Activated naive CD4-positive, alpha-beta T cell treated with anti-CD3 and anti-CD28 coated beads, Interleukin-2, amount 50 U/mL, for 24 hours (primary cell): ENCODE results near the gene ARHGEF9.
"Not testable (repeated sequence)": the region's sequence is repeated elsewhere in the genome, so short reads cannot be mapped to it uniquely, and the experiment has no call there.

Experiments used
- H3K27ac Mint-ChIP-seq: one replicate; pipeline ENCODE4 v1.8.0; 2021; ENCODE audit warnings: mild to moderate bottlenecking, mixed read lengths
- H3K27me3 Mint-ChIP-seq: one replicate; pipeline ENCODE4 v1.8.0; 2021; ENCODE audit warnings: mixed read lengths
- H3K36me3 Mint-ChIP-seq: one replicate; pipeline ENCODE4 v1.8.0; 2021; ENCODE audit warnings: mixed read lengths
- H3K4me1 Mint-ChIP-seq: one replicate; pipeline ENCODE4 v1.8.0; 2021; ENCODE audit warnings: mixed read lengths
- H3K4me3 Mint-ChIP-seq: one replicate; pipeline ENCODE4 v1.8.0; 2021; ENCODE audit warnings: mild to moderate bottlenecking, mixed read lengths
- H3K9me3 Mint-ChIP-seq: one replicate; pipeline ENCODE4 v1.8.0; 2021; ENCODE audit warnings: mixed read lengths

Gene ARHGEF9

DNA sequence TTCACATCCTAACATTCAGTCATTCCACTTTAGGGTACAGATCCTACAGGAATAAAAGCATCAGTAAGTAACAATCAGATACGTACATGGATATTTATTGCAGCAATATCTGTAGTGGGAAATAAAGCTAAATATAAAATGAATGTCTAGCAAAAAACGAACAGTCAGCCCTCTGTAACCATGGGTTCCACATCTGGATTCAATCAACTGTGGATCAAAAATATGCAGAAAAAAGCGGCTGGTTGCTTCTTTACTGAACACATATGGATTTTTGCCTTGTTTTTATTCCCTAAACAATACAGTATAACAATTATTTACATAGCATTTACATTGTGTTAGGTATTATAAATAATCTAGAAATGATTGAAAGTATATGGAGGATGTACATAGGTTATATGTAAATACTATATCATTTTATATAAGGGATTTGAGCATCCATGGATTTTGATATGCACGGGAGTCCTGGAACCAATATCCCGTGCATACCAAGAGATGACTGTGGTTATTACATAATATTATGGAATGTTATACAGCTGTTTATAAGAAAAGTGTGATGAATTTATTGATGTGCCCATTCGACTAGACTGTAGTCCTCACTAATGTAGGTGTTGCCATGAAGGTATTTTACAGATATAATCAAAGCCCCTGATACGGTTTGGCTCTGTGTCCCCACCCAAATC, 132.8 kb downstream of the ARHGEF9 start:
- H3K27ac Mint-ChIP-seq: no peak overlapping the region
- no peaks in the 10 kb centered on the region for H3K9me3 Mint-ChIP-seq
- H3K4me1 Mint-ChIP-seq: no peaks in the 10 kb centered on the region
- H3K4me3 Mint-ChIP-seq: no peak overlapping the region
- H3K27me3 Mint-ChIP-seq: no peaks in the 10 kb centered on the region
- H3K36me3 Mint-ChIP-seq: peaks cover 28% of the 10 kb centered on the region

DNA sequence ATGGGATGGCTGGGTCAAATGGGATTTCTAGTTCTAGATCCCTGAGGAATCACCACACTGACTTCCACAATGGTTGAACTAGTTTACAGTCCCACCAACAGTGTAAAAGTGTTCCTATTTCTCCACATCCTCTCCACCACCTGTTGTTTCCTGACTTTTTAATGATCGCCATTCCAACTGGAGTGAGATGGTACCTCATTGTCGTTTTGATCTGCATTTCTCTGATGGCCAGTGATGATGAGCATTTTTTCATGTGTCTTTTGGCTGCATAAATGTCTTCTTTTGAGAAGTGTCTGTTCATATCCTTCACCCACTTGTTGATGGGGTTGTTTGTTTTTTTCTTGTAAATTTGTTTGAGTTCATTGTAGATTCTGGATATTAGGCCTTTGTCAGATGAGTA, 139.3 kb downstream of the ARHGEF9 start:
- not testable (repeated sequence) for H3K27me3 Mint-ChIP-seq, H3K4me3 Mint-ChIP-seq, H3K9me3 Mint-ChIP-seq, H3K27ac Mint-ChIP-seq, H3K4me1 Mint-ChIP-seq
- H3K36me3 Mint-ChIP-seq: peaks cover 13% of the 10 kb centered on the region

DNA sequence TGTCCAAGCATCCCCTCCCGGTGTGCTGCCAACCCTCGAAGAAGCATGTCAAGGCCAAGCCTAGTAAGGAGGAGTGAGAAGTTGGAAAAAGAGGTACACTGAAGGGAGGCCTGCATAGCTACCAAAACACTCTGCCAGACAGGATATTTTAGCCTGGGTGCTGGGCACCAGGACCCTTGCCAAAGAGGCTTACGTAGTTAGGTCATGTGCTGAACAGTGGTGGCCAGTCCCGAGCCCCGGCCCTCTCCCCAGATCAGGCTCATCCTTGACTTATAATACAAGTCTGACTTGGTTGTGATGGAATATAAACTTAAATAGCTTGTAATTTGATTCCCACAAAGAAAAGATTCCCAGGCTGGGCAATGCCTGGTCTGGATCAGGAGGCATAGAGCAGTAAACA, 149.3 kb downstream of the ARHGEF9 start:
- Mint-ChIP-seq H3K4me1 (no peaks in the 10 kb centered on the region), H3K27ac (no peak overlapping the region), H3K27me3 (no peaks in the 10 kb centered on the region), H3K4me3 (no peak overlapping the region), H3K36me3 (peaks cover 32% of the 10 kb centered on the region), H3K9me3 (no peaks in the 10 kb centered on the region)

DNA sequence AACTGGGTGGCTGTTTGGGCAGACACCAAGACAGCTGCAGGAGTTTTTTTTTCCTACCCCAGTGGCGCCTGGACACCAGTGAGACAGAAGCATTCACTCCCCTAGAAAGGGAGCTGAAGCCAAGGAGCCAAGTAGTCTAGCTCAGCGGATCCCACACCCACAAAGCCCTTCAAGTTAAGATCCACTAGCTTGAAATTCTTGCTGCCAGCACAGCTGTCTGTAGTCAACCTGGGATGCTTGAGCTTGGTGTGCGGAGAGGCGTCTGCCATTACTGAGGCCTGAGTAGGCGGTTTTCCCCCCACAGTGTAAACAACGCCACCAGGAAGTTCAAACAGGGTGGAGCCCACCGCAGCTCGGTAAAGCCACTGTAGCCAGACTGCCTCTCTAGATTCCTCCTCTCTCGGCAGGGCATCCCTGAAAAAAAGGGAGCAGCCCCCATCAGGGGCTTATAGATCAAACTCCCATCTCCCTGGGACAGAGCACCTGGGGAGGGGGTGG, 171.4 kb downstream of the ARHGEF9 start:
- no peaks in the 10 kb centered on the region for H3K9me3 Mint-ChIP-seq
- H3K27me3 Mint-ChIP-seq: peaks cover 1% of the 10 kb centered on the region
- no peaks in the 10 kb centered on the region for H3K4me1 Mint-ChIP-seq
- H3K27ac Mint-ChIP-seq: no peak overlapping the region
- H3K36me3 Mint-ChIP-seq: no peaks in the 10 kb centered on the region
- H3K4me3 Mint-ChIP-seq: no peak overlapping the region

DNA sequence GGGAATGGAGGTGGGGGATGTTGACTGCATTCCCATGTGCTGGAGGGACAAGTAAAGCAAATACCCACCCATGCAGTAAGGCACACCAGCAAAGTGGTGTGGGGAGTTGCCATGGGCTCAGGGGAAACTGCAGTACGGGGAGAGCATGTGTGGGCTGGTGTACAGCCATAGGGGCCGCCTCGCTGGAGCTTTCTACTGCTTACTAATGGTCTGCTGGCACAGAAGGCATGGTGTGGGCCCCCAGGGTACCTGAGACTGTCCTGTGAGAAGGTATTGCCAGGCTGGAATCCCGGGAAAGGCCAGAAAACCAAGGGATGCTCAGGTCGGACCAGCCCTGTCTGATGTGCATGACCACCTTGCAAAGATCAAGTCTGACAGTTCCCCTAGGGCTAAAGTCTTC, 199.1 kb downstream of the ARHGEF9 start:
- H3K9me3 Mint-ChIP-seq: no peaks in the 10 kb centered on the region
- no peaks in the 10 kb centered on the region for H3K36me3 Mint-ChIP-seq
- no peaks in the 10 kb centered on the region for H3K4me1 Mint-ChIP-seq
- H3K27ac Mint-ChIP-seq: no peak overlapping the region
- no peaks in the 10 kb centered on the region for H3K27me3 Mint-ChIP-seq
- no peak overlapping the region for H3K4me3 Mint-ChIP-seq
